Transverse colon (tissue), 4 donors: ENCODE measurements around the gene ACAD11. TPM values are rescaled to one million over a fixed set of nuclear protein-coding genes. Genes with fewer than 3 reads are reported as not detected.
"Not testable (repeated sequence)": the region's sequence is repeated elsewhere in the genome, so short reads cannot be mapped to it uniquely, and the experiment has no call there.

Experiments used
- DNase-seq: peaks from one replicate; pipeline ENCODE4 v3.0.0-alpha.2; 2019
- H3K27ac ChIP-seq, 4 donors: fragments of 200-600 bp; sonication (generic); 2 replicates each; pipeline ENCODE4 v1.5.1; 2016 to 2018; ENCODE audit warnings: inconsistent platforms in 4 of 4
- H3K27me3 ChIP-seq: fragments of 200-600 bp; sonication (generic); 2 replicates; pipeline ENCODE4 v1.5.1; 2017; ENCODE audit warnings: inconsistent platforms
- H3K36me3 ChIP-seq, 4 donors: fragments of 200-600 bp; sonication (generic); 2 replicates each; pipeline ENCODE4 v1.5.1; 2017 to 2019; ENCODE audit warnings: inconsistent platforms in 4 of 4
- H3K4me1 ChIP-seq, 4 donors: fragments of 200-600 bp; sonication (generic); 2 replicates each; pipeline ENCODE4 v1.5.1; 2017 to 2020; ENCODE audit warnings: inconsistent platforms in 4 of 4
- H3K4me3 ChIP-seq, 4 donors: fragments of 200-600 bp; sonication (generic); 1 replicate in 1 of 4; 2 replicates in 3 of 4; pipeline versions ENCODE4 v1.5.1 to v1.6.1; 2017 to 2019; ENCODE audit warnings: inconsistent platforms in 4 of 4
- H3K9me3 ChIP-seq, 2 donors: fragments of 200-600 bp; sonication (generic); 2 replicates each; pipeline ENCODE4 v1.5.1; 2017 to 2019; ENCODE audit warnings: inconsistent platforms in 2 of 2
- CTCF ChIP-seq, 5 experiments: fragments of 200-600 bp in 3 of 5; fragments of 450-650 bp in 2 of 5; sonication (generic) in 3 of 5; IDR thresholded peaks; 1 replicate in 2 of 5; 2 replicates in 3 of 5; pipeline ENCODE4 v1.5.1; 2016 to 2017; ENCODE audit warnings: antibody characterized with exemption in 5 of 5, inconsistent platforms in 3 of 5, mild to moderate bottlenecking in 2 of 5, moderate library complexity in 1 of 5
- EP300 ChIP-seq: sonication (generic); formaldehyde crosslinking; IDR thresholded peaks from one replicate; pipeline ENCODE4 v1.6.1; 2017; ENCODE audit warnings: antibody characterized with exemption, low read depth
- POLR2A ChIP-seq: fragments of 450-650 bp; IDR thresholded peaks from one replicate; pipeline ENCODE4 v1.6.1; 2016; ENCODE audit warnings: antibody characterized with exemption, mild to moderate bottlenecking, moderate library complexity
- POLR2AphosphoS5 ChIP-seq, 3 donors: sonication (generic); formaldehyde crosslinking; IDR thresholded peaks; one replicate each; pipeline ENCODE4 v1.6.1; 2016; ENCODE audit warnings: antibody characterized with exemption in 3 of 3
- WGBS, 2 donors: methylation state at CpG; one replicate each; pipeline ENCODE4 v1.1.5; 2018; ENCODE audit warnings: low coverage in 1 of 2; 5-methylcytosine and 5-hydroxymethylcytosine counted together
- in situ Hi-C, 4 donors: fragments of 200-750 bp; cut with MboI; loops; one replicate each; pipeline versions ENCODE4 v1.15.0 to v1.15.1; 2017; ENCODE audit warnings: low sequenced_read_pairs in 3 of 4, low pct_ligation_motif_present in 1 of 4, low pct_unique_long_range_greater_than_20kb in 1 of 4
- intact Hi-C: fragments of 100-400 bp; cut with DNase I; formaldehyde crosslinking; loops from one replicate; pipeline ENCODE4 v1.15.1; 2023; ENCODE audit warnings: low total_unique reads
- total RNA-seq, 4 donors: library from RNA; depleted of rRNA; stranded (reverse); fragments of >200 nt; gene quantifications; one replicate each; pipeline ENCODE4 v1.1.0, GENCODE V29; 2016

Gene ACAD11
- total RNA-seq, 4 donors from 2014 or later = 10.2 to 56.7 (median 20.9) TPM

- peaks cover 0 to 15% (median 3%) of the 10 kb centered on the region in 4 donors for H3K36me3 ChIP-seq
- 86 to 100% methylated on average over 1 of the region's 1 CpG for WGBS, 2 donors
- intact Hi-C loops = no loop called here
- TF ChIP-seq POLR2AphosphoS5 (IDR thresholded peaks at IDR 0.05) = no peak
- TF ChIP-seq POLR2A = no peak
- no peak for TF ChIP-seq CTCF (IDR thresholded peaks at IDR 0.05)
- no peak for TF ChIP-seq EP300
- no peak for DNase-seq
- in situ Hi-C loops = no loop called here
- no peaks in the 10 kb centered on the region for H3K9me3 ChIP-seq
- no peaks in the 10 kb centered on the region for H3K4me1 ChIP-seq
- H3K4me3 ChIP-seq = no peak overlapping the region
- H3K27me3 ChIP-seq = no peaks in the 10 kb centered on the region
- H3K27ac ChIP-seq = no peak overlapping the region
Observed at GRCh38 chr3:132622761-132623160, 36.8 kb downstream of the ACAD11 start.

DNA sequence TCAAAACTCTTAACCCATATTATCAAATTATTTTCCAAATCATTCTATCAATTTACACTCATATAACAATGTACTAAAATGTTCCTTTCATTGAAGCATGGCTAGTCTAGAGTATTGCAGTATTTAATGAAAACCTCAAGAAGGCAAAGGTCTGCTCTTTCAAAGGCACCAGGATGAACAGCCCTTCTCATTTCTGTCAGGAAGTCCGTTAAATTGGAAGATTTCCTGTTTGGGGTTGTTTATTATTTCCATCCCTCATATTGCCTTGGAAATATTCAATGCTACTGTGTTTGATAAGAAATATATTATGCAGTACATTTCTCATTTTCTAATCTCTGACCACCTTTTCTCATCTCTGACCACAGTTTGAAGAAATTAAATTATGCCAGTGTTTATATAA, 37.5 kb downstream of the ACAD11 start:
- no peak for DNase-seq
- Histone ChIP-seq H3K4me1 (no peaks in the 10 kb centered on the region), H3K9me3 (no peaks in the 10 kb centered on the region), H3K27ac (no peak overlapping the region), H3K27me3 (no peaks in the 10 kb centered on the region), H3K4me3 (no peak overlapping the region), H3K36me3 (peaks cover 0 to 15% (median 2%) of the 10 kb centered on the region in 4 donors)
- WGBS, 2 donors = 70% methylated on average over 1 of the region's 1 CpG; no CpG with 5 or more reads in 1 of the 2 donors
- intact Hi-C loops = no loop called here
- in situ Hi-C loops = no loop called here
- TF ChIP-seq EP300 = no peak
- TF ChIP-seq POLR2AphosphoS5 (IDR thresholded peaks at IDR 0.05) = no peak
- TF ChIP-seq CTCF (IDR thresholded peaks at IDR 0.05) = no peak
- TF ChIP-seq POLR2A = no peak

DNA sequence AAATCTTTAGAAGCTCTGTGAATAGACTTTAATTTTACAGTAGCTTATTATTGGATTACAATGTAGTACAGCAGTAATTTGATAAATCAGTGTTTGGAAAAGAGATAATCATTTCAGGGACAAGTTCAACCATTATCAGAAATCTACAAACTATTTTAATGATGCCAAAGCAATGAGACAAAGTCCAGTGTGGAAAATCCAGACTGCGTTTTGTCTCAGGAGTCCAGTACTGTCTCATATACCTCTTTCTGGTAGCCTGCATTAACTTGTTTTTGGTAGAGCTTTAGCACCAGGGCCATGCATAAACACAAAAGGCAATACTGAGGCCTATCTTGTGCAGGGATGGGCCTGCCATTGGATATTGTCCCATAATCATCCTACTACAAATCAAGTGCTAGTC, 42.8 kb downstream of the ACAD11 start:
- in situ Hi-C loops = no loop called here
- Histone ChIP-seq H3K4me3 (no peak overlapping the region), H3K27me3 (no peaks in the 10 kb centered on the region), H3K27ac (no peak overlapping the region), H3K36me3 (no peaks in the 10 kb centered on the region), H3K9me3 (no peaks in the 10 kb centered on the region), H3K4me1 (no peaks in the 10 kb centered on the region)
- intact Hi-C loops = no loop called here
- no peak for TF ChIP-seq CTCF (IDR thresholded peaks at IDR 0.05)
- no peak for TF ChIP-seq POLR2AphosphoS5 (IDR thresholded peaks at IDR 0.05)
- TF ChIP-seq POLR2A = no peak
- no peak for TF ChIP-seq EP300
- no peak for DNase-seq
- WGBS, 2 donors = 82 to 100% methylated on average over 1 of the region's 1 CpG

DNA sequence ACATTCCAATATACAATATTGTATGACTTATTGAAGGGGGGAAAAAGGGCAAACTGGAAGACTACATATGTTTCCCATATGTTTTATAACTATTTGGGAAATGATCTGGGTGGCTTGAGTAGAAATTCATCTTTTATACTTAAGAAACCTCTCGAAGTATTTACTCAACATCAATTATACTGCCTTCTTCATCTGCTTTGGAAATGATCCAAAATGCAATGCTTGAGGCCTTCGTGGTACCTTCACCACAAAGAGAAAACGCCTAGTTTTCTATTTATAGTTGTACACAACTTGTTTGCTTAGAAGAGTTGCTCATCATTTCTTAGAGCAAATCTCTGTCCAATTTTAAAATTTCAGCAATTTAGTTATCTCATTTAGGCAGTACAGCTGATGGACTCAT, 43.7 kb downstream of the ACAD11 start:
- H3K27me3 ChIP-seq = no peaks in the 10 kb centered on the region
- 54 to 62% methylated on average over 3 of the region's 3 CpGs for WGBS, 2 donors
- TF ChIP-seq CTCF (IDR thresholded peaks at IDR 0.05) (no peak), POLR2A (no peak), POLR2AphosphoS5 (IDR thresholded peaks at IDR 0.05) (no peak), EP300 (no peak)
- no peaks in the 10 kb centered on the region for H3K9me3 ChIP-seq
- no peak for DNase-seq
- H3K36me3 ChIP-seq = no peaks in the 10 kb centered on the region
- no peak overlapping the region for H3K27ac ChIP-seq
- H3K4me1 ChIP-seq = no peaks in the 10 kb centered on the region
- intact Hi-C loops = no loop called here
- no peak overlapping the region for H3K4me3 ChIP-seq
- in situ Hi-C loops = no loop called here

GRCh38 chr3:132615301-132615700, 44.3 kb downstream of the ACAD11 start:
- DNase-seq, H3K27ac ChIP-seq, H3K9me3 ChIP-seq, H3K27me3 ChIP-seq, H3K4me1 ChIP-seq, intact Hi-C loops, in situ Hi-C loops, H3K4me3 ChIP-seq, H3K36me3 ChIP-seq: not testable (repeated sequence)
- WGBS, 2 donors = 90 to 94% methylated on average over 2 to 3 of the region's 3 CpGs

- H3K4me3 ChIP-seq, H3K27ac ChIP-seq, in situ Hi-C loops, intact Hi-C loops, DNase-seq, H3K36me3 ChIP-seq, H3K27me3 ChIP-seq, H3K9me3 ChIP-seq, H3K4me1 ChIP-seq: not testable (repeated sequence)
- WGBS, 2 donors = 91 to 100% methylated on average over 1 to 7 of the region's 8 CpGs
Observed at GRCh38 chr3:132606620-132607019, 53.0 kb downstream of the ACAD11 start.
